SK-N-MC (cell line): ENCODE measurements around the gene SIVA1.

Experiments used
- EZH2 ChIP-seq: fragments of 200-600 bp; sonication (generic); IDR thresholded peaks from one replicate; pipeline ENCODE4 v1.6.1; 2017; ENCODE audit warnings: antibody characterized with exemption
- POLR2AphosphoS5 ChIP-seq: IDR thresholded peaks from 2 replicates; pipeline ENCODE4 v1.6.1; 2012; ENCODE audit warnings: mild to moderate bottlenecking, low read depth, low read length, borderline replicate concordance

DNA sequence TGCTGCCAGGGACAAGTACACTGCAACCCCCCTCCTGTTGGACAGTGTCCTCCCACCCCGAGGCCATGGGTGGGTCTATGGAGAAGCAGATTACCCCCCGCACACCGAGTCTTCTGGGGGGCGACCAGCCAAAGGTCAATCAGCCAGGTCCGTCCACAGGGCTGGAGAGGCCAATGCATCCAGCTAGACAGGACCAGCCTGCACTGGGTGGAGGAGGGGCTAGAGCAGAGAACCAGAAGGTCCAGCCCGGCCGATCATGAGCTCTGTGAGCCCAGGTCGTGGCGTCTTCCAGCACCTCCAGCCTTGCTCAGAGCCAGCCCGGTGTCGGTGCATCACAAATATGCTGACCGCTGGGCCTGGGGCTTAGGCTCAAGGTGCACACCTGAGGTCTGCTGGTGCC lies 37.1 kb upstream of the SIVA1 start:
- TF ChIP-seq EZH2 (no peak), POLR2AphosphoS5 (no peak)
